GM19468 (cell line): ENCODE data around the gene FGD6.
"Not testable (repeated sequence)": the region's sequence is repeated elsewhere in the genome, so short reads cannot be mapped to it uniquely, and the experiment has no call there.

Experiments
- ATAC-seq: cut with Tn5 transposase; IDR thresholded peaks from one replicate; pipeline ENCODE4 v1.9.1; 2021; ENCODE audit warnings: mild to moderate bottlenecking, moderate library complexity, moderate number of reproducible peaks; ENCODE audit not compliant: unreplicated experiment; ENCODE audit errors: extremely low read depth

Gene FGD6

DNA sequence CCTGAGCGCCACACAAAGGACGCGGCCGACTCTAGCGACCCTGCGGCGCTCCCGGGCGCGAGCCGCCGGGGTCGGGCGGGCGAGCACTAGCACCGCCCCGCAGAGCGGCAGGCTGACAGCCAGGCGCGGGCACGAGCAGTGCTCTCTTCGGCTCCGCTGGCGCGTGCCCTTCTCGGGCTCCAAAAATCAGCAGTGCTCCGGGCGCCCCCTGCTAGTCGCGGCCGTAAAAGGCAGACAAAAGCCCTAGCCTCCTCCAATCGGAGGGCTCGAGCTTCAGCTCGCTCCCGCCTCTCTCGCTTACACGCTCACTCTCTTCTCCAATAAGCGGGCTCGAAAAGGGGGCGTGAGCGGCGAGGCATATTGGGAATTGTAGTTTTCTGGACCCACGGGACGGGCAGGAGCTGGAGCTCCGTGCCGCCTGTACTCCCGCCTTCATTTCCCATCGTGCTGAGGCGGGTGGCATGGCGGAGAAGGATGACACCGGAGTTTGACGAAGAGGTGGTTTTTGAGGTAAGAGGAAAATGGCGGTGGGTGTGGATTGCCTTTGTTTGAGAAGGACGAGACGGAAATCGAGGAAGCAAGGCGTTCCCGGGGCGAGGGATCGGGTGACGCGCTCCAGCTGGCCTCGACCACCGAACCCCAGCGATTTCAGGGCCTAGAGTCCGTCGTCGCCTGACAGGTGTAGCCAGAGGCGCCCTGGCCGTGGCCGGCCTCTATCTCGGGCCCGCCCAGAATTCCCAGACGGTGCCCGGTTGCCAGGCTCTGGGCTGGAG lies at the start of gene FGD6, which contains the start of gene VEZT:
FGD6 (minus strand) TSS at position 91 of the 773 bp plus-strand sequence. CDS start 227 bp downstream, outside the sequence.
VEZT (plus strand) TSS at position 431 of the 773 bp plus-strand sequence; CDS start at position 475, 44 bp downstream.
- ATAC-seq: peak; percentile 94

DNA sequence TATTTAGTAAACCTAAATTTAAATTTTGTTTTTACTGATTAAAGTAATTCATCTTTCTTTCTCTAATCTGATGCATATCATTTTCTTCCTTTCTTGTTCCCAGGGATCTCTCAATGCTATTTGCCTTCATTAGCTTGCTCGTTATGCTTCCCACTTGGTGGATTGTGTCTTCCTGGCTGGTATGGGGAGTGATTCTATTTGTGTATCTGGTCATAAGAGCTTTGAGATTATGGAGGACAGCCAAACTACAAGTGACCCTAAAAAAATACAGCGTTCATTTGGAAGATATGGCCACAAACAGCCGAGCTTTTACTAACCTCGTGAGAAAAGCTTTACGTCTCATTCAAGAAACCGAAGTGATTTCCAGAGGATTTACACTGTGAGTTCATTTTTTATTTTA lies 49.0 kb upstream of the FGD6 start:
- no peak for ATAC-seq

DNA sequence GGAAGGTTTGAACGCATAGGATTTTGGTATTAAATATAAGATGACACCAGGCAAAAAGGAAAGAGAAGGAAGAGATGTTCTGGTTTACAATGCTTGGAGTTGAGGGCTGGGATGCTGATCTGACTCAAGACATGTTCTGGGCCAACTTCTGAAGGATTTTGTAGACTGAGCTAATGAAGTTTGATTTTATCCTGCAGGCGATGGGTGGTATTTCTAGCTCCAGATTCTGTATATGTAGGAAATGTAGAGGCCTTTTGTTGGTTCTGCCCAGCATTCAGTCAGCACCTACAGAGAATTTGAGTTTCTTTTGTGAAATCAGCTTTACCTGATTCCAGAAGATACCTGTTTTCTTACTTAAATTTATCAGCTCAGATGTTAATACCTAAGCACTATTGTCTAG lies 48.5 kb upstream of the FGD6 start:
- ATAC-seq: no peak

DNA sequence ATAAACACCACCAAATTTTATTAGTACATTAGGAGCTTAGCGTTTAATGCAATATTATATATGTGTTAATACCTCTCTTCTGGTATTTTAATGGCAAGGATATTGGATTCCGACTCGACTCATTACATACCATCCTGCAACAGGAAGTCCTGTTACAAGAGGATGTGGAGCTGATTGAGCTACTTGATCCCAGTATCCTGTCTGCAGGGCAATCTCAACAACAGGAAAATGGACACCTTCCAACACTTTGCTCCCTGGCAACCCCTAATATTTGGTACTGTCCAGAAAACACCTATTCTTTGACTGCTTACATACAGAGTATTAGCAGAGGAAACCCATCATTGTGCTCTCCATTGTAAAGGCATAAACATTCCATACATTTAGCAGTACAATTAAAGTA lies 45.5 kb upstream of the FGD6 start:
- ATAC-seq: no peak

DNA sequence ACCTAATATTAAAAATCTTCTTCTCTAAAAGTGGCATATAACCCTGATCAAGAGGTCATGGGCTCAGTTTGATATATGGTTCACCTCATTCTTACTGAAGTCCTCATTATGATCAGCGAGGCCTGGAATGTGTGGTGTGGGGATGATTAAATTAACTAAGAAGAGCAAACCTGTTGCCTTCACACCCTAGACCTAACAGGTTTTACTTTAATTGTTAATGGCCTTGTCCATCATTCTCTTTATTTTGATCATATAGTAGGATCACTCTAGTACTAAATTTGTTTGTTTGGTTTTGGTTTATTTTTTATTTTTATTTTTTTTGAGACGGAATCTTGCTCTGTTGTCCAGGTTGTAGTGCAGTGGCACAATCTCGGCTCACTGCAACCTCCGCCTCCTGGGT lies 43.8 kb upstream of the FGD6 start:
- ATAC-seq: no peak

DNA sequence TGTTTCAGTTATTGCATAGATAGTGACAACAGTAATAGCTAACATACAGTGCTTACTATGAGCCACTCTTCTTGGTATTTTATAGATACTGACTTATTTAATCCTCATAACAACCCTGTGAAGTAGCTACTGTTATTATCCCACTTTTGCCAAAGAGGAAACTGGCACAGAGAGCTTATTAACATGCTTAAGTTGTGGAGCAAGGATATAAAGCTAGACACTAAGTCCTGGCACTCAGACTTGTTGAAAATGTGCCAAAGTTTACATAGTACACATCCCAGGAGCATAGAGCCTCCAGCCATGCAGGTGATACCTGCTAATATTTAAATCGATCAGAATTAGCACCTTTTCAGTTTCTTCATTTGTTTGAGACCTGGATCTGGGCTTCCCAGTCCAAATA lies 42.1 kb upstream of the FGD6 start:
- ATAC-seq: no peak

- no peak for ATAC-seq
Observed at GRCh38 chr12:95258803-95259202, 41.5 kb upstream of the FGD6 start.

GRCh38 chr12:95258151-95258550 lies 40.9 kb upstream of the FGD6 start:
- no peak for ATAC-seq

DNA sequence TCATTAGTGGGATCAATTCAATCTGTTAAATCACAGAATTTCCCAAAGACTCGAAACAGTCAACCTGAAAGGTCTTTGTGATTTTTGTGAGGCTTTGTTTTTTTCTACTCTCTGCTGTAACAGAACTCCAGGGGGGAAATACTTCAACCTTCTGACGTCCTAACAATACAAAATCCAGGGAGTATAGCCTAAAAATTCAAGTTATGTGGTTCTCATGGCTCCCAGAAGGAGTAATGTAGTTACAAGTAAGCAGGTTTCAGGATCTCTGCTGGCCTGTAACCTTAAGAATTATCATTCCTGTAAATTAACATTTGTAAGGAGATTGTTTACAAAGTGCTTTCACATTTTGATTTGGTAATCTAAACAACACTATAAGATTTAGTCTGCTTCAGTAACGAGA lies 40.3 kb upstream of the FGD6 start:
- no peak for ATAC-seq

- ATAC-seq: no peak
Observed at GRCh38 chr12:95253386-95253785, 36.1 kb upstream of the FGD6 start.

DNA sequence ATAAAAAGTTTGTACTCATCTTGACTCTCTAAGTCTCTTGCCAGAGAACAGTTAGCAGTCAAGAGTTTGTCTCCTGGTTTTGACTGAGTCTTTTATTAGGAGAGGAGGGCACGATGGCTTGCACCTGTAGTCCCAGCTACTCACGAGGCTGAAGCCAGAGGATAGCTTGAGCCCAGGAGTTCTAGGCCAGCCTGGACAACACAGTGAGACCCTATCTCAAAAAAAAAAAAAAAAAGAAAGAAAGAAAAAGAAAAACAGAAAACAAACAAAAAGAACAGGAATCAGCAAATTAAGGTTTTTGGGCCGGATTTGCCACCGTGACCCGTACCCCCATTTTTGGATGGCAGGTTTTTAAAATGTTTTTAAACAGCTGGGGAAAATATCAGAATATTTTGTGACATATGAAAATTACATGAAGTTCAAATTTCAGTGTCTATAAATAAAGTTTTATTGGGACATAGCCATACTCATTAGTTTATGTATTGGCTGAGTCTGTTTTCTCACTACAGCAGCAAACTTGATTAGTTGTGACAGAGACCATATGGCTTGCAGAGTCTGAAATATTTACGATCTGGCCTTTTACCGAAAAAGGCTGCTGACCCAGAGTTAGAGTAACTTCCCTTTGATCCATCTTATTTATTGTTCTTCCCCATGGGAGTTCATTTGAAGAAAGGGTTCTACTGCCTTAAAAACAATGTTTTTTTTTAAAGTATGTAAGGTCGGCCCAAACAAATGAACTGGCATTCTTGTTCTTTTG lies 31.5 kb upstream of the FGD6 start:
- no peak for ATAC-seq

- no peak for ATAC-seq
Observed at GRCh38 chr12:95248095-95248494, 30.8 kb upstream of the FGD6 start.

DNA sequence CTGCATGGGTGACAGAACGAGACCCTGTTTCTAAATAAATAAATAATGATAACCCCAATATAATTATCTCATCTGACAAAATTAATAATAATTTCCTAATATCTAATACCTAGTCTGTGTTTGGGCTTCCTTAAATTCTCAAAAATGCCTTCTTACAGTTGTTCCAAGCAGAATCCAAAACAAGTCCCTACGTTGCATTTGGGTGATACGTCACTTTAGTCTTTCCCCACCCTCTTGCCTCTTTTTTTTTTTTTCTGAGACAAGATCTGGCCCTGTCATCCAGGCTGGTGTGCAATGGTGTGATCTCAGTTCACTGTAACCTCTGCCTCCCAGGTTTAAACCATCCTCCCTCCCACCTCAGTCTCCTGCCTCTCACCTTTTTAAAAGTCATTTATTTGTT lies 27.1 kb upstream of the FGD6 start:
- no peak for ATAC-seq

DNA sequence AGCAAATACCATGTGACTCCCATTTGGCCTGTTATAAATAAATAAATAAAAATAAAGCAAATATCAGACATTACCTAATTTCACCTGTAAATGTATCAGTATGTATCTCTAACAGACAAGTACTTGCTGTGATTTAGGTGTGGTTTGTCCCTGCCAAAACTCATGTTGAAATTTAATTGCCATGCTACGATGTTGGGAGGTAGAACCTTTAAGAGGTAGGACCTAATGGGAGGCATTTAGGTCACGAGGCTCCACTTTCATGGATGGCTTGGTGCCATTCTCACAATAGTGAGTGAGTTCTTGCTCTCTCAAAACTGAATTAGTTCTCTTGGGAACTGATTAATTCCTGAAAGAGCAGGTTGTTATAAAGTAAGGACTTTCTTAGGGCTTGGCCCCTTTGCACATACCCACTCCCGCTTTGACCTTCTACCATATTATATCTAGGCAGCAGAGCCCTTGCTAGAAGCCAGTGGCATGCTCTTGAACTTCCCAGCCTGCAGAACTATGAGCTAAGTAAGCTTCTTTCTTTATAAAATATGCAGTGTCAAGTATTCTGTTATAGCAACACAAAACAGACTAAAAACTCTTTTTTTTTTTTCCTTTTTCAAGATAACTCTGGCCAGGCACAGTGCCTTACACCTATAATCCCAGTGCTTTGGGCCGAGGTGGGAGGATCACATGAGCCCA lies 26.4 kb upstream of the FGD6 start:
- no peak for ATAC-seq

- ATAC-seq: no peak
Observed at GRCh38 chr12:95241761-95242506, 24.7 kb upstream of the FGD6 start.

- not testable (repeated sequence) for ATAC-seq
Observed at GRCh38 chr12:95241138-95241537, 23.9 kb upstream of the FGD6 start.

GRCh38 chr12:95240556-95240955 lies 23.3 kb upstream of the FGD6 start:
- no peak for ATAC-seq

- ATAC-seq: not testable (repeated sequence)
Observed at GRCh38 chr12:95239835-95240234, 22.6 kb upstream of the FGD6 start.

GRCh38 chr12:95239216-95239615 lies 21.9 kb upstream of the FGD6 start:
- no peak for ATAC-seq

GRCh38 chr12:95238150-95238549 lies 20.9 kb upstream of the FGD6 start:
- no peak for ATAC-seq
